Parietal lobe (tissue), 1 donor: ENCODE results near the gene PTTG1IP. TPM values are rescaled to one million over a fixed set of nuclear protein-coding genes. Genes with fewer than 3 reads are reported as not detected.

Experiments
- total RNA-seq: library from RNA; depleted of rRNA; stranded (reverse); fragments of >200 nt; gene quantifications from one replicate; pipeline ENCODE4 v1.2.3, GENCODE V29; 2014

The PTTG1IP gene, protein sequence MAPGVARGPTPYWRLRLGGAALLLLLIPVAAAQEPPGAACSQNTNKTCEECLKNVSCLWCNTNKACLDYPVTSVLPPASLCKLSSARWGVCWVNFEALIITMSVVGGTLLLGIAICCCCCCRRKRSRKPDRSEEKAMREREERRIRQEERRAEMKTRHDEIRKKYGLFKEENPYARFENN
- 68.5 TPM for total RNA-seq

DNA sequence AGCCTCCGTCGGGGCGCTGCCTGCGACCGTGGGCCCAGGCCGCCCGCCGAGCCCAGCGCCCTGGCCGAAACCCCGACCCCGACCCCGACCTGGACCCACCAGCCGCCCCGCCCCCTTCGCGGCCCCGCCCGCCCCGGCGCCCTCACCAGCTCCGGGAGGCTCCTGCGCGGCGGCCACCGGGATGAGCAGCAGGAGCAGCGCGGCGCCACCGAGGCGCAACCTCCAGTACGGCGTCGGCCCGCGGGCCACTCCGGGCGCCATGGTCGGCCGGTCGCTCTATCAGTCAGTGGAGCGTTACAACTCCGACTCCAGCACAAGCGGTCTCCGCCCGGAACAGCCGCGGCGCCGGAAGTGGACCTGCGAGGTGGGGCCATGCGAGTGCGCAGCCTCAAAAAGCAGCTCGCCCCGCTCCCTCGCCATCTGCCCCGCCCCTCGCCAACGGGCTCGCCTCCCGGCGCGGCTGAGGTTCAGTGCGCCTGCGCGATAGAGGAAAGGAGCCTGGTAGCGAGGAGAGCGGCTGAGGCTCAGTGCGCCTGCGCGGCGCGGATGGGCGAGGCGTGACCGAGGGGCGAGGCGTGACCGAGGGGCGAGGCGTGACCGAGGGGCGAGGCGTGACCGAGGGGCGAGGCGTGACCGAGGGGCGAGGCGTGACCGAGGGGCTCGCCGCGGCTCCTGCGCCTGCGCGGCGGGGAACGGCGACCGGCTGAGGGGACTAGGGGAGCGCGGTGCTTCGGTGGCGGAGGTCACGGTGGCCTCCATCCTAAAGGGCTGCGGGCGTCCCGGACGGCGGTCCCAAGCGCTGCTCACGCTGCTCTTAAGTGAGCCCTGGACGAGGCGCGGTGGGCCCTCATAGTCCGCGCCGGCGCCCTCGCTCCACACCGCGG, at the start of gene PTTG1IP:
PTTG1IP (minus strand) TSS at position 335 of the 884 bp plus-strand sequence; CDS start at position 261, 74 bp downstream.

DNA sequence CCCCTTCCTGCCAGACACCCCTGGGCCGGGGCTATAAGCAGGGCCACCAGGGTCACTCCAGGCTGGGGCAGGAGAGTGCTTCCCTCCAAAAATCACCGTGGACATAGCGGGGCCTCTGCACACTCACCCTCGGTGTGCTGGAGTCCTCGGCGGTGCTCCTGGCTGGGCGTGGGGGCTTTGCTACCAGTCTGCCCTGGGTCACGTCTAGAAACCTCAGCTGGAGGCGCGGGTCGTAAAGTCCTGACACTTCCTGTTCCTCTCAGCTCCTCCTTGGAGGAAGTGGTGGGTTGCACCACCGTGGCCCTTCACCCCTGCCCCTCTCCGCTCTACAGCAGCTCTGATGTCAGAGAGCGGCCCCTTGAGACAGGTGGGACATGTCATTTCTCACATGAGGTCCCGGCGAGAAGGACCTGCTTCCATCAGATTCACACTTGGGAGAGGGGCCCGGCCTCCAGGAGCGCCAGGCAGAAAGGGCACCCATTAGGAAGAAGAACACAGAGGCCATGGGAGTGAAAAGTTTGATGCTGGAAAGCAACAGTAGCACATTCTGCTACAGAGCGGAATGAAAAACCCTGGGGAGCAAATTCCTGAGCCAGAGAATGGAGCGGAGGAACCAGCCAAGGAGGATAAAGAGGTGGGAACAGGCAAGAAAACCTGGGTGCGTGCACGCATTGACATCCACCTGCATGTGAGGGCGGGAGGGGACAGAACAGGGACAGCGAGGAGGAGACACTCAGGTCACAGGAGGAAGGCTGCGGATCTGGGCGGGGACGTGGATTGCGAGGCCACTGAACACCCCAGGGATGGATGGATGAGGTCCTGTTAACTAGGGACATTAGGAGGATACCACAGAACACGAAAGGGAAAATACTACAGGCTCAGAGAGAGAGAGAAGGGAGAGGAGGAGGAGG, 47.5 kb upstream of the PTTG1IP start, which contains the start of gene ITGB2:
ITGB2 (minus strand) TSS at position 206 of the 911 bp plus-strand sequence. CDS start 10,117 bp downstream, outside the sequence.

DNA sequence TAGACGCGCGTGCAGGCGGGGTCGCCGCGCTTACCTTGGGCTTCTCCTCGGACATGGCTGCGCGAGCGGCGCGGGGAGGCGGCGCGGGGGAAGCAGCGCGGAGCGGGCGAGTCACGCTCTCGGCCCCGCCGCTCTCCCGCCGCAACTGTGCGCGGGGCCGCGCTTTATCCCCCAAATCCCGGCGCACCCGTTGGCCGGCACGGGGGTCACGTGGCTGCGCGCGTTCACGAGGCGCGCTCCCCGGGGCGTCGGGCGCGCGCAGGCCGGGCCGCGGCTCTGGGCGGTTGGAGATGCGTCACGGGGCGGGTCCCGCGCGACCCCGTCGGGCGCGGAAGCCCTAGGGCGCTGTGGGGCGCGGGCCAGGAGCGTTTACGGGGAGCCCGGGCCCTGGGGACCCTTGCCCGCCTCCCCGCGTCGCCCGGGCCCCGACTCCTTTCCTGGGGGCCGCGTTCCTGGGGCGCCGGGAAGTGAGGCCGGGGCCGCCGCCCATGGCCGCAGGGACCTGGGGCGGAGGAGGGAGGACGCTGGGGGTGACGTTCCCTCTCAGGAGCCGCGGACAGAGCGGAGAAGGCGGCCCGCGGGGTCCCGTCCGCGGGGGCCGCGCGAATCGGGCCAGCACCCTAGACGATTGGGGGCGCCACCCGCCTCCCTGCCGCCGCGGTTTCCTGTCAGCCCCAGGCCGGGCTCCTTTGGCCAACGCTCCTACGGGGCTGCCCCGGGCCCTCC, 55.4 kb downstream of the PTTG1IP start, which contains the start of gene SUMO3:
SUMO3 (minus strand) TSS at position 149 of the 726 bp plus-strand sequence; CDS start at position 55, 94 bp downstream.

DNA sequence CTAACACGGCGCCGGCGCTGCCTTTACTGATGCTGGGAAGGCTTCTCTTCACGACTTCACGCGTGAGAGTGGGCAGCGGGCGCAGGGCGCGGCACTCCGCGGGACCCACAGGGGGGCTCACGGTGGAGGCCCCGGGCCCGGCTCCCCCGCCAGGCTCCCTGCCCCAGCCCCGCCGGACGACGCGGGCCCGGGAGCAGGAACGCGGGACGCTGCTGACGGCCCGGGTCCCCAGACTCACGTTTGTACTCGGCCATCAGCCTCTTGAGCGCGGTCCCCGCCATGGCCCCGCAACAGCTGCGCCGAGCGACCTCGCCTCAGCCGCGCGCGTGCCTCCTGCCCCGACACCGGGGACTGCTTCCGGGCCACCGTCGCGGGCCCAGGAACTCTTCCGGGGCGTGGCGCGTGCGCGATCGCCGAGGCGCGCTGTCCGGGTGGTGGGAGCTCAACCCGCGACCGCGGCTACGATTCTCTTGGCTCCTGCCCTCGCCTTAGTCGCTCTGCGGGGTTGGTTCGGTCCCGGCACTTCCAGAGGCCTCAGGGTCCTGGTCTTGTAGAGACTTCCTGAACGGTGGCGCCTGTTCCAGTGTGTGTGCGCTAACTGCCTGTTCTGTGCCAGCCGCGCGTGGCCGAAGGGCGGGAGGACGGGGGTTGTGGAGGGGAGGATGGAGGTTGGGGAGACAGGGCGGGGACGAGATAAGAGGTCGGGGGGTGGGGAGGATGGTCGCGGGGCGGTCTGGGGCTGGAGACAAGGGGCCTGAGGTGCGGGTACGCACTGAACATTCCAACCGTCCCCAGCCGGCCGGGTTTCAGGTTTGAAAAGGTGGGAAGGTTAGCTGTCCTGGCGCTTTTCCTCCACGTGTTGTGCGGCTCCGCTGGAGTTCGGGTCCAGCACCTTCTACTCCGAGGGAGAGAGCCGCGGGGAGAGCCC, 71.8 kb downstream of the PTTG1IP start, which contains the start of gene UBE2G2:
UBE2G2 (minus strand) TSS at position 353 of the 928 bp plus-strand sequence; CDS start at position 281, 72 bp downstream.

Other genes with a start within 250 kb of the PTTG1IP start
- gene KRTAP10-9, start 246.6 kb downstream of the PTTG1IP start, total RNA-seq: not detected
- gene KRTAP10-10, start 236.3 kb downstream of the PTTG1IP start, total RNA-seq: not detected
- gene KRTAP10-11, start 227.3 kb downstream of the PTTG1IP start, total RNA-seq: not detected
- gene KRTAP12-4, start 219.0 kb downstream of the PTTG1IP start, total RNA-seq: not detected
- gene KRTAP12-3, start 215.8 kb downstream of the PTTG1IP start, total RNA-seq: not detected
- gene KRTAP12-2, start 206.8 kb downstream of the PTTG1IP start, total RNA-seq: not detected
- gene KRTAP12-1, start 191.5 kb downstream of the PTTG1IP start, total RNA-seq: not detected
- not detected for gene KRTAP10-12, start 176.5 kb downstream of the PTTG1IP start, total RNA-seq
- gene TSPEAR, start 162.1 kb downstream of the PTTG1IP start, total RNA-seq: not detected
- 119 TPM for gene UBE2G2, start 71.9 kb downstream of the PTTG1IP start, total RNA-seq
- gene SUMO3, start 55.6 kb downstream of the PTTG1IP start, total RNA-seq: 47.3 TPM
- 8.5 TPM for gene ITGB2, start 47.2 kb upstream of the PTTG1IP start, total RNA-seq
- gene SLX9, start 66.3 kb upstream of the PTTG1IP start, total RNA-seq: 7.5 TPM
- gene ADARB1, start 200.9 kb upstream of the PTTG1IP start, total RNA-seq: 32.6 TPM